Aorta (tissue), 5 donors: ENCODE results near the gene DUSP10. TPM values are rescaled to one million over a fixed set of nuclear protein-coding genes. Genes with fewer than 3 reads are reported as not detected.

ENCODE experiments used
- ATAC-seq: fragments of 200-7000 bp; cut with Tn5 transposase; one replicate; pipeline ENCODE4 v1.9.1; 2022; ENCODE audit warnings: moderate library complexity; ENCODE audit not compliant: low FRiP score
- DNase-seq, 2 donors: peaks; one replicate each; pipeline ENCODE4 v3.0.0-alpha.2; 2020
- H3K27ac ChIP-seq, 2 donors: one replicate each; pipeline ENCODE4 v1.5.1; 2013; ENCODE audit warnings: low read length in 2 of 2, mild to moderate bottlenecking in 2 of 2, moderate library complexity in 2 of 2, control low read depth in 1 of 2, inconsistent platforms in 1 of 2, low read depth in 1 of 2
- H3K27me3 ChIP-seq, 2 donors: one replicate each; pipeline ENCODE4 v1.6.1; 2013; ENCODE audit warnings: control low read depth in 1 of 2, low read length in 1 of 2, mild to moderate bottlenecking in 1 of 2, moderate library complexity in 1 of 2; ENCODE audit not compliant: insufficient read depth in 2 of 2, control insufficient read depth in 1 of 2
- H3K36me3 ChIP-seq, 2 donors: one replicate each; pipeline ENCODE4 v1.6.1; 2013; ENCODE audit warnings: control low read depth in 1 of 2, low read length in 1 of 2, mild to moderate bottlenecking in 1 of 2; ENCODE audit not compliant: insufficient read depth in 2 of 2, control insufficient read depth in 1 of 2
- H3K4me1 ChIP-seq, 2 donors: one replicate each; pipeline ENCODE4 v1.6.1; 2013; ENCODE audit warnings: low read length in 2 of 2, control low read depth in 1 of 2, mild to moderate bottlenecking in 1 of 2, moderate library complexity in 1 of 2; ENCODE audit not compliant: insufficient read depth in 2 of 2, control insufficient read depth in 1 of 2
- H3K4me3 ChIP-seq, 2 donors: one replicate each; pipeline ENCODE4 v1.5.1; 2013; ENCODE audit warnings: low read length in 2 of 2, control low read depth in 1 of 2, mild to moderate bottlenecking in 1 of 2
- H3K9me3 ChIP-seq: one replicate; pipeline ENCODE4 v1.6.1; 2013; ENCODE audit warnings: mild to moderate bottlenecking, low read length; ENCODE audit not compliant: control insufficient read depth
- WGBS, 2 donors: extraction: QIAGEN DNeasy Blood & Tissue Kit; methylation state at CpG; one replicate each; pipeline ENCODE4 v1.1.7; 2013; 5-methylcytosine and 5-hydroxymethylcytosine counted together
- intact Hi-C, 2 donors: fragments of 100-400 bp; cut with DNase I; formaldehyde crosslinking; loops; one replicate each; pipeline versions ENCODE4 v1.14.2 to v1.15.0; 2022
- polyA plus RNA-seq, 2 donors: library from polyadenylated mRNA; stranded (reverse); fragments of 200-250 nt; gene quantifications; one replicate each; pipeline ENCODE4 v1.2.3, GENCODE V29; 2013
- total RNA-seq, 2 donors: library from RNA; stranded (reverse); fragmentation: NEBNext Ultra II Directional; extraction: Animal tissue kit (Norgen Biotek cat#: 25700); gene quantifications; one replicate each; pipeline ENCODE4 v1.2.1, GENCODE V29; 2021
- donor health status: healthy with polysubstance abuse.
- donor health status: Bipolar disorder and iron deficiency.
- donor health status: DM: no; HTN: no; CAD: no.
- donor health status: DM: no; HTN: no; CAD: no.
- donor health status: DM: yes; HTN: yes; CAD: no.

Gene DUSP10
- total and polyA plus RNA-seq, 4 donors, result 0.33 to 5.4 (median 4.8) TPM

DNA sequence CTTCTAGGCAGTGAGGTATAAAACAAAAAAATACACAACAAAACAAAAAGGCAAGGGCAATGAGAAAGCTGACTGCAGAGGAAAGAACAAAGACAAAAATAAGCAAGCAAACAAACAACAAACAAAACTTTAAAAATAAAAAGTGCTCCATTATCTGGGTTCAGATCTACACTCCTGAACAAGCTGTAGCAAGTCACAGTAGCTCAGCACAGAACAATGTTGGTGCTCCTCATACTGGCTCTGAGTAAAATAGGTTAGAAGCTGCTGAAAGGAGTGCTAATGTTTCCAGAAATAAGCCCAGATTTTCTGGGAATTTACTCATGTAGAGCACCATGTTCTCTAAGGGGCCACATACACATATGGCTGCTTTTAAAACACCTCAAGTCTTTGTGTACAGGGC is 16.6 kb upstream of the DUSP10 start:
- H3K27ac ChIP-seq, result no peak overlapping the region
- no peak overlapping the region for H3K4me3 ChIP-seq
- intact Hi-C loops, result no loop called here
- no peak for DNase-seq
- H3K9me3 ChIP-seq, result no peaks in the 10 kb centered on the region
- no peaks in the 10 kb centered on the region for H3K36me3 ChIP-seq
- no peaks in the 10 kb centered on the region for H3K4me1 ChIP-seq
- no peak for ATAC-seq
- no peaks in the 10 kb centered on the region for H3K27me3 ChIP-seq

DNA sequence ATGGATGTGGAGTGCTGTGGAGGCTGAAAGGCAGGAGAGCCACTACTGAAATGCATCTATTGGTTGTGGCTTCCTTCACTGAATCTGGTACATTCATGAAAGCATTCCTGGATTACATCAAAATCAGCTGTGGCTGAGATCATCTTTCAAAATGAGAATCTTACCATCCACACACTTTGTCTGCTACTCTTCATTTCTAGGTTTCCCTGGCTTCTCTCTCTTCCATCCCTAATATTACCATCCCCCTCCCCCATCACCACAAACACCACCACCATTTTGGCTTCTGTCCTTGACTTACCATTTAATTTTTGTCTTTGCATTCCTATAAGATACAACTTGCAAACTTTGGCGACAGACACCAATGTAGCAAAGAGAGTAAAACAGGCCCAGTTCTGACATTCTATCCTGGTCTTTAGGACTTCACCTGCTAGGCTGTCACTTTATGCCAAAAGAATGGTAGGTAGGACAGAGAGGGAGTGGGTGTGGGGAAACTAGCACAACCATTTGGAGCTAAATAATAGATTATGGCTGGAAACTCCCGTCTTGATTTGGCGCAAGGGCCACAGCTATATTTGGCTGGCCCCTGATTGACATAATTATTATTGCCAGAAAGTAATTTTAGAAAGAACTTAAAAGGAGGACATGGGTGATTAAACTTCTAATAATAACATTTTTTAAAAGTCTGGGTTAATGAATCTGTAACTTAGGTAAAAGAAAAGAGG is 15.1 kb upstream of the DUSP10 start:
- no peak overlapping the region for H3K27ac ChIP-seq
- H3K4me1 ChIP-seq, result no peaks in the 10 kb centered on the region
- H3K9me3 ChIP-seq, result no peaks in the 10 kb centered on the region
- intact Hi-C loops, result no loop called here
- ATAC-seq, result no peak
- WGBS, 2 donors, result 55 to 59% methylated on average over 3 of the region's 3 CpGs
- no peak overlapping the region for H3K4me3 ChIP-seq
- H3K27me3 ChIP-seq, result no peaks in the 10 kb centered on the region
- DNase-seq, result no peak
- no peaks in the 10 kb centered on the region for H3K36me3 ChIP-seq

DNA sequence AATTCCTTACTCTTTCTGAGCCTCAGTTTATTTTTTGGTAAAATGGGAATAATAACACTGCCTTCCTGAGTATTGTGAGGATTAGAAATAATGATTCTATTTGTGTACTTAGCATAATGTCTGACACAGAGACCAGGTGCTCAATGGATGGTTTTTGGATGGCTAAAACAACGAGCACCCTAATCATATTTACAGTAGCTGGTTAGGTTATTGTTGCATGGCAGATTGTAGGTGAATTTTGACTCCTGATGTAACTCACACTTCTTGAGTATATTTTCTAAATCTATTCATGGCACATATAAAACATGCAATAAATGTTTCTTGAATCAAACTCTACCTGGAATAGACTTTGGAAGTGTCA is 11.9 kb upstream of the DUSP10 start:
- no peaks in the 10 kb centered on the region for H3K9me3 ChIP-seq
- no peaks in the 10 kb centered on the region for H3K36me3 ChIP-seq
- intact Hi-C loops, result no loop called here
- H3K27ac ChIP-seq, result no peak overlapping the region
- no peaks in the 10 kb centered on the region for H3K27me3 ChIP-seq
- no peaks in the 10 kb centered on the region for H3K4me1 ChIP-seq
- ATAC-seq (no peak), DNase-seq (no peak)
- 91 to 95% methylated on average over 1 of the region's 1 CpG for WGBS, 2 donors
- H3K4me3 ChIP-seq, result no peak overlapping the region

DNA sequence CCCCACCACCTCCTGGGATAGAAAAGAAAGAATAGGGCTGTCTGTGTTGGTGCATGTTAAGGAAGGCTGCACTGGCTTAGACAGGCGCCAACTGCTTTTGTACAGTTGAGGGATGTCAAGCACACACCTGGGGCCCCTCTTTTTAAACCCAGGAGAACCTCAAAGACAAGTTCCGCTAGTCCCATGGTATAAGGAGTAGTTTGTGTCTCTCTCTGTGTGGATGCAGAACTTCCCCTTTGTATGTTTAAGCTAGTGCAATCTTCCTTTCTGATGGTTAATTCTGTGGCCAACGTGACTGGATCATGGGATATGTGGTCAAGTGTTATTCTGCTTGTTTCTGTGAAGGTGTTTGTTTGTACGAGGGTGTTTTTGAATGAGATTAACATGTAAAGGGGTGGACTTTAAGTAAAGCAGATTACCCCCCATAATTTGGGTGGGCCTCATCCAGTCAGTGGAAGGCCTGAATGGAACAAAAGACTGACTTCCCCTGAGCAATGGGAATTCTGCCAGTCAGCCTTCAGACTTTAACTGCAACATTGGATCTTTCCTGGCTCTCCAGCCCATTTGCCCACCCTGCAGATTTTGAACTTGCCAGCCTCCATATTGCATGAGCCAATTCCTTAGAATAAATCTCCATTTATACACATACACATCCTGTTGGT is 9.5 kb upstream of the DUSP10 start:
- no peaks in the 10 kb centered on the region for H3K4me1 ChIP-seq
- intact Hi-C loops, result no loop called here
- ATAC-seq, result no peak
- no peaks in the 10 kb centered on the region for H3K9me3 ChIP-seq
- WGBS, 2 donors, result 90 to 97% methylated on average over 4 of the region's 4 CpGs
- H3K27me3 ChIP-seq, result no peaks in the 10 kb centered on the region
- H3K36me3 ChIP-seq, result no peaks in the 10 kb centered on the region
- DNase-seq, result no peak
- H3K4me3 ChIP-seq, result no peak overlapping the region
- no peak overlapping the region for H3K27ac ChIP-seq

DNA sequence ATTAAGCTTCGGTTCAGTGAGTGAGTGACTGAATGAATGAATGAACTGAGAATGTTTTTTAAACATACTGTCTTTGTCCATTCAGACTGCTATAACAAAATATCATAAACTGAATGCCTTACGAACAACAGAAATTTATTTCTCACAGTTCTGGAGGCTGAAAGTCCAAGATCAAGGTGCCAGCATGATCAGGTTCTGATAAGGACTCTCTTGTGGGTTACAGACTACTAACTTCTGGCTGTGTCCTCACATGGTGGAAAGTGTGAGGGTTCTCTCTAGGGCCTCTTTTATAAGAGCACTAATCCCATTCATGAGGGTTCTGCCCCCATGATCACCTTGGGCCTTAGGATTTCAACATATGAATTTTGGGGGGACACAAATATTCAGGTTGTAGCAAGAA is 7.1 kb upstream of the DUSP10 start:
- H3K4me1 ChIP-seq, result no peaks in the 10 kb centered on the region
- 94 to 97% methylated on average over 2 of the region's 2 CpGs for WGBS, 2 donors
- no peaks in the 10 kb centered on the region for H3K27me3 ChIP-seq
- no peak overlapping the region for H3K4me3 ChIP-seq
- H3K36me3 ChIP-seq, result no peaks in the 10 kb centered on the region
- intact Hi-C loops, result loop anchor here in 1 of 2 donors (10.0 kb wide), 1 partner anchor 246 kb away; no protein-coding TSS in a partner anchor
- no peak for ATAC-seq
- no peak overlapping the region for H3K27ac ChIP-seq
- H3K9me3 ChIP-seq, result no peaks in the 10 kb centered on the region
- DNase-seq, result no peak

DNA sequence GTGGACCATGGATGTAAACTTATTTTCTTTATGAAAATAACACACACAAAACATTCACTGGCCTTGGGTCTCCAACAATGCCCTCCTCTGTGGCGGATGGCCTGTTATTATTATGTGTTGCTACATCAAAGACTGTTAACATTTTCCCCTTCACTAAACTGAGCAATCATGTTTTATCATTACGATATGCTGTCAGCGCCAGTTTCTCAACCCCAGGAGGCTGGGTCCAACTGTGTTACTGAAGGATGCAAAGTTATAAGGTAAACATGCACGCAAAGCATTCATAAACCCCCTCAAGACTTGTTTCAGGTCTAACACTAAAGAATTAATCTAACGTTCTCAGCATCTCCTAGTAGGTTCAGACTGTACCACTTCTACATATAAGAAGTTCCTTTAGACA is 6.0 kb upstream of the DUSP10 start:
- intact Hi-C loops, result loop anchor here in 1 of 2 donors (10.0 kb wide), 1 partner anchor 247 kb away; no protein-coding TSS in a partner anchor
- H3K9me3 ChIP-seq, result no peaks in the 10 kb centered on the region
- 79 to 85% methylated on average over 5 of the region's 5 CpGs for WGBS, 2 donors
- DNase-seq (no peak), ATAC-seq (no peak)
- no peaks in the 10 kb centered on the region for H3K36me3 ChIP-seq
- no peaks in the 10 kb centered on the region for H3K27me3 ChIP-seq
- H3K27ac ChIP-seq, result no peak overlapping the region
- H3K4me3 ChIP-seq, result no peak overlapping the region
- H3K4me1 ChIP-seq, result no peaks in the 10 kb centered on the region

DNA sequence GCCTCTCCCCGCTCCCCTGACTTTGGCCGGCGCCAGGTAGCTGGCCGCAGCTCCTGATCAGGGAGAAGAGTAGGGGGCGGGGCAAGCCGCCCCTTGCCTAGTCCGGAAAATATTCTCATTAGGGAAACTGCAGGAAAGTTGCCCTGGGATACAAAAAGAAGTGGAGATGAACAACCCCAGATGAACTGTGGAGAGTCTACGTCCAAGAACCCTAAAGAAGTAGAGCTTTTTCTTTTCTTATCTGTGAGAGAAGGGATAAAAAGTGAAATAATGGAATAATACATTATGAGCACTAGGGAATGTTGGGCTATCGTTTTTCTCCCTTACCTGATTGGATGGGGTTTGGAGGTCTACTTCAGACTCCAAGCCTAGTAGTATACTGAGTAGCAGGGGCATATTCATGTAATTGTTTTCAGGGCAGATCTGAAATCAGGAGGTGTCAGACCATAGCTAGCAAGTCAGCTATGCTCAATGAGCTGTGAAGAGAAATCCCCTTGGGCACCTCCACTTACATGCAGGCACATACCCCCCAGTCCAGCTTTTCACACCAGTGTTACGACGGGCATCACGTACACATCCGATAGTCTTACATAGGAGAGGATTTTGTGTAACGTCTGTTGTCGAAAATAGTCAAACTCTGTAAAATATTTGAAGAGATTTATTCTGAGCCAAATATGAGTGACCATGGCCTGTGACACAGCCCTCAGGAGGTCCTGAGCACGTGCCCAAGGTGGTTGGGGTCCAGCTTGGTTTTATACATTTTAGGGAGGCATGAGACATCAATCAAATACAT is 1.7 kb upstream of the DUSP10 start:
- intact Hi-C loops, result loop anchor here in 1 of 2 donors (10.0 kb wide), 1 partner anchor 251 kb away; no protein-coding TSS in a partner anchor
- H3K27ac ChIP-seq, result peak overlapping the region; percentile 94 to 95
- no peaks in the 10 kb centered on the region for H3K27me3 ChIP-seq
- WGBS, 2 donors, result 39 to 40% methylated on average over 16 of the region's 16 CpGs
- ATAC-seq (no peak), DNase-seq (no peak)
- H3K4me1 ChIP-seq, result no peaks in the 10 kb centered on the region
- no peaks in the 10 kb centered on the region for H3K36me3 ChIP-seq
- peak overlapping the region; percentile 51 to 67 for H3K4me3 ChIP-seq
- no peaks in the 10 kb centered on the region for H3K9me3 ChIP-seq

DNA sequence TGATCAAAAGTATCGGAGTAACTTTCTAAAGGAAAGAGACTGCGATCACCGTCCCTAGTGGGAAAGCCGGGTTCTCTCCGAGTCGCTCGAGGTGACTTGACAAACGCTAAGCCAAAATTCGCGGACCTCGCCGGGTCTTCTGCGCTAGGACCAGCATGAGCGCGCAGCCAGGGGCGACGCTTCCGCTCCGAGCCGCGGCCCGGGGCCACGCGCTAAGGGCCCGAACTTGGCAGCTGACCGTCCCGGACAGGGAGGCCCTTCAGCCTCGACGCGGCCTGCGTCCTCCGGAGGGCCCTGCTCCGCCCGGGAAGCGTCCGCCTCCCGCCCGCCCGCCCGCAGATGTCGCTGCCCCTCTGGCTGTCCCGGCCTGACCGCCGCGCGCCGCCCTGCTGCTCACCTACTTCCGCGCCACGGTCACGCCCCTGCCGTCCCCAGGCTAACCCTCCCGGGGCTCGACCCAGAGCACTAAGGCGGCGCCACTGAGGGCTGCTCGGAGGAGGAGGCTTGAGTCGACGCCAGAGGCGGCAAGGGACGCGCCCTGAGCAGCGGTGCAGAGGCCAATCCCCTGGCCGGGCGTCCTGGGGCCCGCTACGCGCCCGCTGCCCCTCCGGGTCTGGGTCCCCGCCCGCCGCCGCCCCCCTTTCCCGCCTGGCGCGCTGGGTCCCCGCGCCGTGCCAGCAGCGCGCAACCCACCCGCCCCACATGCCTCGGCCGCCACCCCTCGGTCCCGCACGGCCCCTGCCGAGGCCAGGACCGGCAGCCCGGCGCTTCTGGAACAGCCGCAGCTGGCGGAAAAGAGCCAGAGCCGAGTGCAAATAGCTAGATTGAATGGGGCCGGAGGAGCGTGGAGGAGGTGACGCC is 896 bp upstream of the DUSP10 start:
- DNase-seq, result peak; percentile 94 to 95
- intact Hi-C loops, result loop anchor here in 1 of 2 donors (10.0 kb wide), 1 partner anchor 252 kb away; no protein-coding TSS in a partner anchor
- Histone ChIP-seq H3K9me3 (no peaks in the 10 kb centered on the region), H3K27ac (peak overlapping the region; percentile 94 to 95), H3K4me1 (no peaks in the 10 kb centered on the region), H3K36me3 (no peaks in the 10 kb centered on the region), H3K27me3 (no peaks in the 10 kb centered on the region), H3K4me3 (peak overlapping the region; percentile 51 to 67)
- peak; percentile 86 for ATAC-seq
- 0 to 1% methylated on average over 66 to 98 of the region's 98 CpGs for WGBS, 2 donors
